Activated CD8-positive, alpha-beta T cell treated with anti-CD3 and anti-CD28 coated beads, Interleukin-2, amount 10 ng/mL, durations not matched to agents 7 days and 5 days (primary cell): ENCODE results near the gene MRFAP1L1. TPM values are rescaled to one million over a fixed set of nuclear protein-coding genes. Genes with fewer than 3 reads are reported as not detected.
"Not testable (repeated sequence)": the region's sequence is repeated elsewhere in the genome, so short reads cannot be mapped to it uniquely, and the experiment has no call there.

Experiments
- ATAC-seq: fragments of 150-1000 bp; cut with Tn5 transposase; one replicate; pipeline ENCODE4 v1.10.0; 2021; ENCODE audit warnings: moderate library complexity
- CTCF ChIA-PET: fragments of 350-600 bp; sonication (Branson Sonifier 250); formaldehyde crosslinking; loops from one replicate; lab custom pipeline; 2021; ENCODE audit warnings: antibody characterized with exemption; lab: Charles Lee
- POLR2A ChIA-PET: fragments of 350-600 bp; sonication (Branson Sonifier 250); formaldehyde crosslinking; loops from one replicate; lab custom pipeline; 2021; ENCODE audit warnings: antibody characterized with exemption; lab: Charles Lee
- DNase-seq: peaks from one replicate; pipeline ENCODE4 v3.0.0-alpha.2; 2020
- H3K27ac Mint-ChIP-seq: one replicate; pipeline ENCODE4 v1.8.0; 2021; ENCODE audit warnings: mild to moderate bottlenecking, mixed read lengths
- H3K27me3 Mint-ChIP-seq: one replicate; pipeline ENCODE4 v1.8.0; 2021; ENCODE audit warnings: low read depth, mixed read lengths
- H3K36me3 Mint-ChIP-seq: one replicate; pipeline ENCODE4 v1.8.0; 2021; ENCODE audit warnings: low read depth, mixed read lengths
- H3K4me1 Mint-ChIP-seq: one replicate; pipeline ENCODE4 v1.8.0; 2021; ENCODE audit warnings: low read depth, mixed read lengths
- H3K4me3 Mint-ChIP-seq: one replicate; pipeline ENCODE4 v1.8.0; 2021; ENCODE audit warnings: mild to moderate bottlenecking, mixed read lengths
- H3K9me3 Mint-ChIP-seq: one replicate; pipeline ENCODE4 v1.8.0; 2022; ENCODE audit warnings: mixed read lengths; ENCODE audit not compliant: insufficient read depth
- total RNA-seq, 2 experiments: library from RNA; stranded (reverse); gene quantifications; one replicate each; pipeline ENCODE4 v1.2.3, GENCODE V29; 2021

Gene MRFAP1L1
- total RNA-seq, 2 experiments from 2014 or later, result 65.5 to 67.4 TPM

DNA sequence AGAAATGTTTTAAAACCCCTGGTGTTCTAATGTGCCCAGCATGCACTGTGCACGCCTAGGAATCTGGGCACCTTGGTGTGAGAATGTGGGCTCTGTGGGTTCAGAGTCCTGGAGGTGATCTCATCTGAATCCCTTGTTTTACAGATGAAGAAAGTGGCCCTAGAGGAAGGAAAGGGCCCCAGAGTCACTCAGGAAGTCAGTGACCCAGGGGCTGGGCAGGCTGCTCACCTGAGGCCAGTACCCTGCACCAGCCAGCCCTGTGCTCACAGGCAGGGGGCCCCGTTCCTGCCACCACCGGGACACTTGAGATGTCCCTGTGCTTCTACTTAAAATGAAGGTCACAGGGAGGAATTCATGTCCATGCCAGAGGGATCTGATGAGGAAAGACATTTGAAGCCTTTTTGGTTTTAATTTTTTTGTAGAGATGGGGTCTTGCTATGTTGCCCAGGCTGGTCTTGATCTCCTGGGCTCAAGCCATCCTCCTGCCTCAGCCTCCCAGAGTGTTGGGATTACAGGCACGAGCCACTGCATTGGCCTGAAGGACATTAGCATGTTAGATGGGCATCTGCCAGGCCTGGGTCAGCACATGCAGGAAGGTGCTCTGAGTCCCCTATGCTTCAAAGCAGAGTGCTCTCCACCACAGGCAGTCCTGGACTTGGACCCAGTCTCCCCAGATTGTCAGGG lies 23.4 kb downstream of the MRFAP1L1 start:
- peak overlapping the region; percentile 67 for H3K27ac Mint-ChIP-seq
- POLR2A ChIA-PET, result interaction anchor here (1.2 to 3.4 kb wide), 2 partner anchors 11 to 12 kb away, joined by 8 to 20 read pairs; a partner anchor contains a TSS
- peaks cover 58% of the 10 kb centered on the region for H3K36me3 Mint-ChIP-seq

DNA sequence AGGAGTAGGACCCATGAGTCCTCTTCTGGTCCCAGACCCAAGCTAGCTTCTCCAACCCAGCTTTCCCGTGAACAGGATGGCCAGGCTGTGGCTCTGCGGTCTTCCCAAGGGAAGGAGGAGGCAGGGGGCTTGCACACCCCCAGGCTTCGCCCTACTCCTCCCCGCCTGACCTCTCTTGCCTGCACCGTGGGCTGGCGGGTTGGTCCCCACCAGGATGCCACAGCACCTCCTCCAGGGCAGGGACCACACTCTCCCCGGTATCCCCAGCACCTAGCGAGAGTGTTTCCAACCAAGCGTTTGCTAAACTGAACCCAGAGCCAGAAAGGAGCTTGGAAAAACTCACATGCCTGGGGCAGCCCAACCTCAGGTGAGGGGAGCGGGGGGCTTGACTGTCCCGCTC lies 25.0 kb downstream of the MRFAP1L1 start:
- Mint-ChIP-seq H3K27ac (no peak overlapping the region), H3K27me3 (no peaks in the 10 kb centered on the region), H3K9me3 (no peaks in the 10 kb centered on the region), H3K4me1 (peaks cover 71% of the 10 kb centered on the region), H3K4me3 (no peak overlapping the region), H3K36me3 (peaks cover 69% of the 10 kb centered on the region)
- ATAC-seq, result no peak
- DNase-seq, result no peak
- CTCF ChIA-PET, result interaction anchor here (1.0 to 1.4 kb wide), 2 partner anchors 25 to 32 kb away, joined by 3 to 4 read pairs; no protein-coding TSS in a partner anchor
- POLR2A ChIA-PET, result interaction anchor here (3.4 kb wide), 1 partner anchor 11 kb away, joined by 20 read pairs; a partner anchor contains a TSS

More for the DNA sequence above, 23.4 kb downstream of the MRFAP1L1 start:
- Mint-ChIP-seq H3K4me1 (peaks cover 74% of the 10 kb centered on the region), H3K27me3 (no peaks in the 10 kb centered on the region), H3K4me3 (no peak overlapping the region), H3K9me3 (no peaks in the 10 kb centered on the region)
- no peak for DNase-seq
- CTCF ChIA-PET, result interaction anchor here (1.0 to 7.1 kb wide), 3 partner anchors 10 to 436 kb away, joined by 4 to 94 read pairs (median 4); no protein-coding TSS in a partner anchor
- no peak for ATAC-seq

DNA sequence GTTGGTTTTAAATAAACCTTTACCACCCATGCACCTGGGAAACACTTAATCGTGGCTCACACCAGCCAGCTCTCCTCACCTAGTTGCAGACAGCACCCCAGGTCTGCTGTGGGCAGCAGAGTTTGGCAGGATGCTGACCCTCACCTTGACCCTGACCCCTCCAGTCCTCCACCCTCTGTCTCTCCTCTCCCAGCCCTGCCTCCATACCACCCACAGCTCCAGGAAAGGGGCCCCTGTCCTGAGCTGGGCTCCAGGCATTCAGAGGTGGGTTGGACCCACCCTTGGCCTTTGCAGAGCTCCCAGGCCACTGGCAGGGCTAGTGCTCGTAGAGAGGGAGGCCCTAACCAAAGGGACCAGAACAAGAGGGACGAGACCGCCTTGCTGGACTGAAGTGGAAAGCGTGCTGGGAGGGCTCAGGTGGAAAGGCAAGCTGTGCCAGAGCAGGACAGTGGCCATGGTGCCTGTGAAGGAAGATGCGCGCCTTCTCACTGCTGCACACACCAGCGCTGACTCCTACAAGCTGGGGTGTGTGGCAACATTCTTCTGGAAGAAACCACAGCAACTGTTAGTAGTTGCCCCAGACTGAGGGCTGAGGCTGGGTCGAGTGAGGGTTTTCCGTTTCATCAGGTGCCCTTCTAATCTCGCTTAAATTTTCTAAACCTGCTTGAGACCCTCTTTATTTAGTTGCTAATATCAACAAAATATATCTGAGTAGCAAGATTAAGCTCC lies 26.6 kb downstream of the MRFAP1L1 start:
- Mint-ChIP-seq H3K36me3 (peaks cover 69% of the 10 kb centered on the region), H3K4me1 (peaks cover 65% of the 10 kb centered on the region), H3K9me3 (no peaks in the 10 kb centered on the region), H3K4me3 (no peak overlapping the region), H3K27ac (no peak overlapping the region), H3K27me3 (no peaks in the 10 kb centered on the region)
- ChIA-PET POLR2A (interaction anchor here (0.9 to 3.4 kb wide), 4 partner anchors 9 to 42 kb away, joined by 3 to 20 read pairs (median 4); partner anchors contain the start of gene MRFAP1), CTCF (interaction anchor here (0.8 to 2.1 kb wide), 5 partner anchors 8 to 190 kb away, joined by 3 to 13 read pairs (median 3); a partner anchor contains a TSS)
- ATAC-seq, result no peak
- DNase-seq, result no peak

- Mint-ChIP-seq H3K9me3 (no peaks in the 10 kb centered on the region), H3K27ac (no peak overlapping the region), H3K27me3 (no peaks in the 10 kb centered on the region), H3K4me3 (no peak overlapping the region), H3K4me1 (peaks cover 64% of the 10 kb centered on the region), H3K36me3 (peaks cover 68% of the 10 kb centered on the region)
- POLR2A ChIA-PET, result interaction anchor here (1.1 to 1.9 kb wide), 2 partner anchors 15 to 41 kb away, joined by 3 to 7 read pairs; partner anchors contain the start of gene MRFAP1
- CTCF ChIA-PET, result interaction anchor here (1.1 to 2.4 kb wide), 6 partner anchors 9 to 20 kb away, joined by 3 to 16 read pairs (median 5); no protein-coding TSS in a partner anchor
- ATAC-seq, result no peak
- no peak for DNase-seq
Observed at GRCh38 chr4:6681191-6681590, 28.5 kb downstream of the MRFAP1L1 start.

GRCh38 chr4:6680372-6681034 lies 29.2 kb downstream of the MRFAP1L1 start:
- H3K27me3 Mint-ChIP-seq, result no peaks in the 10 kb centered on the region
- H3K9me3 Mint-ChIP-seq, result no peaks in the 10 kb centered on the region
- ChIA-PET POLR2A (interaction anchor here (1.1 to 1.9 kb wide), 2 partner anchors 16 to 40 kb away, joined by 3 to 7 read pairs; partner anchors contain the start of gene MRFAP1), CTCF (interaction anchor here (0.7 to 2.4 kb wide), 7 partner anchors 10 to 32 kb away, joined by 3 to 16 read pairs (median 5); no protein-coding TSS in a partner anchor)
- H3K27ac Mint-ChIP-seq, result peak overlapping the region; percentile 18
- DNase-seq (no peak), ATAC-seq (no peak)
- H3K36me3 Mint-ChIP-seq, result peaks cover 71% of the 10 kb centered on the region
- no peak overlapping the region for H3K4me3 Mint-ChIP-seq
- peaks cover 65% of the 10 kb centered on the region for H3K4me1 Mint-ChIP-seq

DNA sequence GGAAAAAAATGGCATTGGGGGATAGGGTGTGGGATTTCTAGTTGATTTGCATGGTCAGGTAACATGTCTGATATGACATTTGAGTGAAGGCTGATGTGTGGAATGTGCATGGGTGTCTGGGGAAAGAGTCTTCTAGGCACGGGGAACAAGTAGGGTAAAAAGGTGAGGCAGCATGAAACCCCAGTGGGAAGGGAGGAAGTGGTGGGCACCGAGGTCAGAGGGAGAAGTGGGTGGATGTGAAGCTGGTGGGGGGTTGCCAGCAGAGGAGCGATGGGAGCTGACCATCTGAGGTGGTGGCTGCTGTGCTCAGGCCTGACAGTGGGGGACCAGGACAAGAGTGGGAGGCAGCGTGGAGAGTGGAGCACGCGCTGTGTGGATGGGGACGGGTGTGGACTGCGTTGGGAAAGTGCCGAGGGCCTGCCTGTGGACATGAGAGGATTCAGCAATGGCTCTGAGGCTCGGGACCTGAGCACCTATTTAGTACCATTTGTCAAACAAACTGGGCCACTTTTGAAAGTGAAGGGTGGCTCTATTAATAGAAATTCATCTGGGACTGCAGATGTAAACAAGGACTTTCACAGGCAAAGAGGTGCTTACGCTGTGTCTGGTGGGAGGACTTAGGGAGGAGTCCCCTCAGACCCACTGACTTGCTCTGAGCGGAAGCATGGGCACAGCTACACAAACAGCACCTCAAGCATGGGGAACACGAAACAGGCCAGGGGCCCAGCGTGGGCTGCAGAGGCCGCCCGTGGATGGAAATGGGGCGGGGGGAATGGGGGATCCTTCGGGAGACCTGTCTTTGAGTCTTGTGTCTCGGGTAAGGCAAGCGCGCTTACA lies 32.7 kb downstream of the MRFAP1L1 start:
- CTCF ChIA-PET, result interaction anchor here (0.9 to 11.2 kb wide), 6 partner anchors 11 to 196 kb away, joined by 3 to 354 read pairs (median 60); partner anchors contain the start of genes BLOC1S4, MRFAP1, MRFAP1L1 and S100P
- Mint-ChIP-seq H3K9me3 (no peaks in the 10 kb centered on the region), H3K4me1 (peaks cover 65% of the 10 kb centered on the region), H3K27me3 (no peaks in the 10 kb centered on the region), H3K4me3 (peak overlapping the region; percentile 94), H3K36me3 (peaks cover 78% of the 10 kb centered on the region), H3K27ac (peak overlapping the region; percentile 100)
- POLR2A ChIA-PET, result interaction anchor here (1.3 to 6.1 kb wide), 5 partner anchors 13 to 40 kb away, joined by 3 to 87 read pairs (median 65); partner anchors contain the start of genes BLOC1S4, MRFAP1L1 and S100P
- ATAC-seq, result no peak
- no peak for DNase-seq

DNA sequence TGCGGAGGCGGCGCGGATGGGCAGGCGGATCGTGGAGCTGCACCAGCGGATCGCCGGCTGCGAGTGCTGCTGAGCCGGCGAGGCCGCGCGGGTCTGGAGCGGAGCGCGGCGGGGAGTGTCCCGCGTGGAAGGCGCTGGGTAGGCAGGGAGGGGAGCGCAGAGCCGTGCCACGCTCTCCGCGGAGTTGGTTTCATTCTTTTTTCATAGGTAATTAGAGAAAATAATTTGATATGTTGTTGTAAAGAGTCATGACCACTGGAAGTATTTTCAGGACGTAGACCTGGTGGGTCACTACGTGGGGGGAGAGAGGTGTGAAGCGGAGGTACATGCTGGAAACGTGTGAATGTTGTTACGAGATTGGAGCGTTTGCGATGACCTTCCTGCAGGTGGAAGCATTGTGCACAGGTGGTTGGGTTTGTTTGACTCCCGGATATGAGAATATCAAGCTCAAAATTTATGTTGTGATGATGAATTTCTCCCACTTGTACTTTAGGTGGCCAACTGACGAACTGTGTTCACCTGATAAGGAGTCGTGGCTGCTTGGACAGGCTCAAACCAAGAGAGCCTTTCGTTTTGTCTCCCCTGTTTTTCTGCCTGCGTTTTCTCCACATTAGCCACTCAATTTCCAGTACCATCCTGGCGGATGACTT lies 35.0 kb downstream of the MRFAP1L1 start:
- Mint-ChIP-seq H3K27me3 (no peaks in the 10 kb centered on the region), H3K4me3 (peak overlapping the region; percentile 94), H3K27ac (peak overlapping the region; percentile 100), H3K36me3 (peaks cover 54% of the 10 kb centered on the region), H3K4me1 (peaks cover 49% of the 10 kb centered on the region), H3K9me3 (no peaks in the 10 kb centered on the region)
- ATAC-seq (peak; percentile 50), DNase-seq (peak; percentile 82)
- CTCF ChIA-PET, result interaction anchor here (0.6 to 11.2 kb wide), 27 partner anchors 9 to 407 kb away, joined by 3 to 354 read pairs (median 4); partner anchors contain the start of genes BLOC1S4, MRFAP1, MRFAP1L1 and S100P
- POLR2A ChIA-PET, result interaction anchor here (0.6 to 6.1 kb wide), 17 partner anchors 10 to 940 kb away, joined by 3 to 87 read pairs (median 8); partner anchors contain the start of genes BLOC1S4, GRPEL1, MRFAP1 and MRFAP1L1

- ATAC-seq, result peak; percentile 75
- H3K27me3 Mint-ChIP-seq, result no peaks in the 10 kb centered on the region
- H3K27ac Mint-ChIP-seq, result peak overlapping the region; percentile 100
- peaks cover 49% of the 10 kb centered on the region for H3K36me3 Mint-ChIP-seq
- ChIA-PET POLR2A (interaction anchor here (0.6 to 6.1 kb wide), 28 partner anchors 10 to 939 kb away, joined by 3 to 87 read pairs (median 4); partner anchors contain the start of genes BLOC1S4, GRPEL1, MAN2B2 and MRFAP1), CTCF (interaction anchor here (0.6 to 11.2 kb wide), 22 partner anchors 9 to 408 kb away, joined by 3 to 354 read pairs (median 4); partner anchors contain the start of genes BLOC1S4, MRFAP1, MRFAP1L1 and S100P)
- DNase-seq, result peak; percentile 96
- H3K4me3 Mint-ChIP-seq, result peak overlapping the region; percentile 94
- peaks cover 45% of the 10 kb centered on the region for H3K4me1 Mint-ChIP-seq
- no peaks in the 10 kb centered on the region for H3K9me3 Mint-ChIP-seq
Observed at GRCh38 chr4:6673660-6674499, 35.8 kb downstream of the MRFAP1L1 start.

DNA sequence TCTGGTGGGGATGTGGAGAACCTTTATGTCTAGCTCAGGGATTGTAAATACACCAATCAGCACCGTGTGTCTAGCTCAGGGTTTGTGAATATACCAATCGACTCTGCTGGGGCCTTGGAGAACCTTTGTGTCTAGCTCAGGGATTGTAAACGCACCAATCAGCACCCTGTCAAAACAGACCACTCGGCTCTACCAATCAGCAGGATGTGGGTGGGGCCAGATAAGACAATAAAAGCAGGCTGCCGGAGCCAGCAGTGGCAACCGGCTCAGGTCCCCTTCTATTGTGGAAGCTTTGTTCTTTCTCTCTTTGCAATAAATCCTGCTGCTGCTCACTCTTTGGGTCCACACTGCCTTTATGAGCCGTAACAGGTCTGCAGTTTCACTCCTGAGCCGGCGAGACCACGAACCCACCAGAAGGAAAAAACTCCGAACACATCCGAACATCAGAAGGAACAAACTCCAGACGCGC lies 36.4 kb downstream of the MRFAP1L1 start:
- DNase-seq (peak; percentile 59), ATAC-seq (peak; percentile 6)
- Mint-ChIP-seq H3K36me3 (peaks cover 42% of the 10 kb centered on the region), H3K27ac (peak overlapping the region; percentile 100), H3K4me3 (peak overlapping the region; percentile 94), H3K4me1 (peaks cover 38% of the 10 kb centered on the region)
- H3K9me3 Mint-ChIP-seq, H3K27me3 Mint-ChIP-seq: not testable (repeated sequence)
- POLR2A ChIA-PET, result interaction anchor here (0.6 to 6.1 kb wide), 18 partner anchors 10 to 395 kb away, joined by 3 to 87 read pairs (median 8); partner anchors contain the start of genes BLOC1S4, GRPEL1, MRFAP1 and MRFAP1L1
- CTCF ChIA-PET, result interaction anchor here (0.6 to 11.2 kb wide), 7 partner anchors 9 to 201 kb away, joined by 3 to 354 read pairs (median 7); partner anchors contain the start of genes BLOC1S4, MRFAP1, MRFAP1L1 and S100P
